C4-2B (cell line): ENCODE measurements around the gene CNTRL.
"Not testable (repeated sequence)": the region's sequence is repeated elsewhere in the genome, so short reads cannot be mapped to it uniquely, and the experiment has no call there.

ENCODE experiments used
- H3K27ac ChIP-seq: fragments of 450-650 bp; 2 replicates; pipeline ENCODE4 v1.5.1; 2017
- CTCF ChIP-seq: fragments of 450-650 bp; conservative IDR thresholded peaks from 2 replicates; pipeline ENCODE4 v1.5.1; 2017; ENCODE audit warnings: mild to moderate bottlenecking
- ZFX ChIP-seq: fragments of 450-650 bp; IDR thresholded peaks from 2 replicates; pipeline ENCODE4 v1.6.1; 2017

The CNTRL gene

GRCh38 chr9:121120386-121120785 is 45.6 kb downstream of the CNTRL start:
- no peak for TF ChIP-seq ZFX
- no peak for TF ChIP-seq CTCF
- no peak overlapping the region for H3K27ac ChIP-seq

GRCh38 chr9:121121582-121122087 is 46.9 kb downstream of the CNTRL start:
- no peak for TF ChIP-seq ZFX
- no peak; the same call in 1 of the 2 replicates for TF ChIP-seq CTCF
- H3K27ac ChIP-seq, result peak overlapping the region; percentile 17

GRCh38 chr9:121122246-121123032 is 47.7 kb downstream of the CNTRL start:
- H3K27ac ChIP-seq, result no peak overlapping the region
- TF ChIP-seq CTCF (no peak), ZFX (no peak)

GRCh38 chr9:121123816-121124535 is 49.2 kb downstream of the CNTRL start:
- H3K27ac ChIP-seq, result no peak overlapping the region
- no peak for TF ChIP-seq ZFX
- TF ChIP-seq CTCF, result no peak

- no peak for TF ChIP-seq CTCF
These were observed 50.8 kb downstream of the CNTRL start for GRCh38 chr9:121125590-121125989.

GRCh38 chr9:121129384-121129783 is 54.6 kb downstream of the CNTRL start:
- not testable (repeated sequence) for H3K27ac ChIP-seq

More at GRCh38 chr9:121125590-121125989, 50.8 kb downstream of the CNTRL start:
- H3K27ac ChIP-seq, result no peak overlapping the region

- TF ChIP-seq ZFX (no peak), CTCF (no peak)
- H3K27ac ChIP-seq, result no peak overlapping the region
These were observed 58.5 kb downstream of the CNTRL start for GRCh38 chr9:121133104-121133816.
